PC-9 (cell line): ENCODE results near the gene MAGI3.

Experiments used
- CTCF ChIP-seq: fragments of 200-600 bp; sonication (generic); conservative IDR thresholded peaks from 2 replicates; pipeline ENCODE4 v1.6.1; 2017; ENCODE audit warnings: mixed run types, antibody characterized with exemption, mild to moderate bottlenecking, moderate library complexity
- EZH2 ChIP-seq: fragments of 200-600 bp; sonication (generic); IDR thresholded peaks from 2 replicates; pipeline ENCODE4 v1.8.0; 2017; ENCODE audit warnings: antibody characterized with exemption, low read depth

DNA sequence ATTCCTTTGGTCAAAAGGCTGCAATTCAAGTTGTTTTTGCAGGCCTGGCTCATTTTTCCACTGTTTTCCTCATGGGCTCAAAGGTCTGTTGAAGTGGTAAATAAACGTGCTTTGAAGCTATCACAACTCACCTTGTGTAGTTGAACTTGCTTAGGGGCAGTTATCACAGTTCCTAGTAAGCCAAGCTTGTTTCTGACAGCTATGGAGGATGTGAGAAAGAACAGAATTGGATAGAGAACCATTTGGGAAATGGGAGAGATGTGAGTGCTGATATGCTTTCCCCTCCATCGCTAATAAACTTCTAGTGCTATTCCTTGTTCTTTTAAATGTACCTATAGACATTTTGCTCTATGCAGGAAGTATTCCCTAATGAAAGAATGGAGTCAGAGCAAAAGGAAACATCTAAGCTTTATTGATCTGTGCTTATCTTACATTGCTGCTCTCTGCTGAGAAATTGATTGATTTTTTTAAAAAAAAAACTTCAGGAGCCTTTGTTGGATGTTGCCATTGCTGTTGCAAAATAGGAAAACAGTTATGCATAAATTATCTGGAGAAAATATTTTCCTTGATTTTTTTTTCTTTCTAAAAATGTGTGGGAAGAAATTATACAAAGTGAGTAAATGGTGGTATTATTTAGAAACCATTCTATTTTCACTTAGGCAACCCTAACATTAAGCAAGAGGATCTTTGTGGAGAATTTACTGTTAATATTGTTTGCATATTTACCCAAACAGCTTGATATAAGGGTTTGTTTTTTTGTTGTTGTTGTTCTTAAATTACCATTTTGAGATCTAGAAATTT lies 118.2 kb downstream of the MAGI3 start:
- TF ChIP-seq CTCF (no peak), EZH2 (no peak)
